ENCODE data around the gene A2ML1.
A peak's percentile ranks its signal among the peaks of the same experiment; 100 is the strongest.
"Not testable (repeated sequence)": the region's sequence is repeated elsewhere in the genome, so short reads cannot be mapped to it uniquely, and the experiment has no call there.

Gene A2ML1

GRCh38 chr12:8829125-8829518, 6.7 kb downstream of the A2ML1 start:
- peaks cover 26% of the 10 kb centered on the region for H3K27me3 Mint-ChIP-seq

GRCh38 chr12:8829621-8830020, 7.2 kb downstream of the A2ML1 start:
- Mint-ChIP-seq H3K27ac (no peak overlapping the region), H3K4me3 (no peak overlapping the region), H3K4me1 (no peaks in the 10 kb centered on the region), H3K9me3 (no peaks in the 10 kb centered on the region), H3K36me3 (no peaks in the 10 kb centered on the region), H3K27me3 (peaks cover 30% of the 10 kb centered on the region)
- ATAC-seq, result no peak

More at GRCh38 chr12:8829125-8829518, 6.7 kb downstream of the A2ML1 start:
- ATAC-seq, result no peak
- Mint-ChIP-seq H3K4me1 (no peaks in the 10 kb centered on the region), H3K36me3 (no peaks in the 10 kb centered on the region), H3K9me3 (no peaks in the 10 kb centered on the region), H3K27ac (no peak overlapping the region), H3K4me3 (no peak overlapping the region)

GRCh38 chr12:8831116-8831515, 8.7 kb downstream of the A2ML1 start:
- Mint-ChIP-seq H3K9me3 (no peaks in the 10 kb centered on the region), H3K4me1 (no peaks in the 10 kb centered on the region), H3K36me3 (no peaks in the 10 kb centered on the region), H3K27ac (no peak overlapping the region), H3K27me3 (peaks cover 45% of the 10 kb centered on the region), H3K4me3 (no peak overlapping the region)
- ATAC-seq, result no peak

- Mint-ChIP-seq H3K27ac (no peak overlapping the region), H3K4me1 (no peaks in the 10 kb centered on the region)
- no peak for ATAC-seq
Measured at GRCh38 chr12:8832500-8832899, 10.1 kb downstream of the A2ML1 start.

GRCh38 chr12:8834230-8834629, 11.8 kb downstream of the A2ML1 start:
- no peaks in the 10 kb centered on the region for H3K4me1 Mint-ChIP-seq
- ATAC-seq, result no peak
- peaks cover 45% of the 10 kb centered on the region for H3K27me3 Mint-ChIP-seq
- no peaks in the 10 kb centered on the region for H3K36me3 Mint-ChIP-seq
- H3K4me3 Mint-ChIP-seq, result no peak overlapping the region
- no peak overlapping the region for H3K27ac Mint-ChIP-seq
- no peaks in the 10 kb centered on the region for H3K9me3 Mint-ChIP-seq

More at GRCh38 chr12:8832500-8832899, 10.1 kb downstream of the A2ML1 start:
- Mint-ChIP-seq H3K36me3 (no peaks in the 10 kb centered on the region), H3K4me3 (no peak overlapping the region), H3K9me3 (no peaks in the 10 kb centered on the region), H3K27me3 (peaks cover 51% of the 10 kb centered on the region)

GRCh38 chr12:8837291-8837690, 14.9 kb downstream of the A2ML1 start:
- Mint-ChIP-seq H3K4me1 (peaks cover 11% of the 10 kb centered on the region), H3K36me3 (no peaks in the 10 kb centered on the region), H3K9me3 (no peaks in the 10 kb centered on the region), H3K4me3 (no peak overlapping the region), H3K27ac (no peak overlapping the region), H3K27me3 (peaks cover 44% of the 10 kb centered on the region)
- ATAC-seq, result no peak

- ATAC-seq, result no peak
- Mint-ChIP-seq H3K27ac (no peak overlapping the region), H3K36me3 (no peaks in the 10 kb centered on the region), H3K4me1 (peaks cover 11% of the 10 kb centered on the region), H3K9me3 (no peaks in the 10 kb centered on the region), H3K4me3 (no peak overlapping the region), H3K27me3 (peaks cover 40% of the 10 kb centered on the region)
Measured at GRCh38 chr12:8840321-8840720, 17.9 kb downstream of the A2ML1 start.

GRCh38 chr12:8840938-8841633, 18.7 kb downstream of the A2ML1 start:
- Mint-ChIP-seq H3K27ac (no peak overlapping the region), H3K27me3 (peaks cover 39% of the 10 kb centered on the region), H3K36me3 (no peaks in the 10 kb centered on the region), H3K9me3 (no peaks in the 10 kb centered on the region), H3K4me3 (no peak overlapping the region), H3K4me1 (peaks cover 11% of the 10 kb centered on the region)
- ATAC-seq, result no peak

- ATAC-seq, result no peak
- Mint-ChIP-seq H3K27me3 (peaks cover 37% of the 10 kb centered on the region), H3K4me1 (peaks cover 11% of the 10 kb centered on the region), H3K9me3 (no peaks in the 10 kb centered on the region), H3K4me3 (no peak overlapping the region), H3K27ac (no peak overlapping the region), H3K36me3 (no peaks in the 10 kb centered on the region)
Measured at GRCh38 chr12:8841778-8842177, 19.4 kb downstream of the A2ML1 start.

GRCh38 chr12:8844665-8845064, 22.2 kb downstream of the A2ML1 start:
- no peak overlapping the region for H3K27ac Mint-ChIP-seq
- peaks cover 36% of the 10 kb centered on the region for H3K27me3 Mint-ChIP-seq
- ATAC-seq, result no peak
- no peaks in the 10 kb centered on the region for H3K9me3 Mint-ChIP-seq
- no peaks in the 10 kb centered on the region for H3K36me3 Mint-ChIP-seq
- H3K4me1 Mint-ChIP-seq, result peaks cover 11% of the 10 kb centered on the region
- H3K4me3 Mint-ChIP-seq, result no peak overlapping the region

GRCh38 chr12:8846305-8846704, 23.9 kb downstream of the A2ML1 start:
- Mint-ChIP-seq H3K36me3 (no peaks in the 10 kb centered on the region), H3K9me3 (no peaks in the 10 kb centered on the region), H3K4me3 (no peak overlapping the region), H3K27me3 (peaks cover 36% of the 10 kb centered on the region), H3K4me1 (peaks cover 2% of the 10 kb centered on the region), H3K27ac (no peak overlapping the region)
- ATAC-seq, result no peak

- Mint-ChIP-seq H3K4me1 (no peaks in the 10 kb centered on the region), H3K9me3 (no peaks in the 10 kb centered on the region), H3K36me3 (no peaks in the 10 kb centered on the region), H3K27ac (no peak overlapping the region), H3K27me3 (peaks cover 36% of the 10 kb centered on the region), H3K4me3 (no peak overlapping the region)
- ATAC-seq, result no peak
Measured at GRCh38 chr12:8847435-8847834, 25.0 kb downstream of the A2ML1 start.

- H3K27me3 Mint-ChIP-seq, result peaks cover 25% of the 10 kb centered on the region
- H3K36me3 Mint-ChIP-seq, result no peaks in the 10 kb centered on the region
- no peaks in the 10 kb centered on the region for H3K9me3 Mint-ChIP-seq
- no peak overlapping the region for H3K4me3 Mint-ChIP-seq
- ATAC-seq, result no peak
- H3K4me1 Mint-ChIP-seq, result no peaks in the 10 kb centered on the region
- H3K27ac Mint-ChIP-seq, result peak overlapping the region; percentile 21
Measured at GRCh38 chr12:8849876-8850275, 27.5 kb downstream of the A2ML1 start.

- no peak overlapping the region for H3K4me3 Mint-ChIP-seq
- no peak overlapping the region for H3K27ac Mint-ChIP-seq
Measured at GRCh38 chr12:8852119-8852518, 29.7 kb downstream of the A2ML1 start.

GRCh38 chr12:8855891-8856290, 33.5 kb downstream of the A2ML1 start:
- ATAC-seq, result no peak
- H3K36me3 Mint-ChIP-seq, result no peaks in the 10 kb centered on the region
- no peak overlapping the region for H3K27ac Mint-ChIP-seq
- H3K4me1 Mint-ChIP-seq, result no peaks in the 10 kb centered on the region
- no peaks in the 10 kb centered on the region for H3K9me3 Mint-ChIP-seq
- no peaks in the 10 kb centered on the region for H3K27me3 Mint-ChIP-seq
- no peak overlapping the region for H3K4me3 Mint-ChIP-seq

More at GRCh38 chr12:8852119-8852518, 29.7 kb downstream of the A2ML1 start:
- peaks cover 9% of the 10 kb centered on the region for H3K27me3 Mint-ChIP-seq
- no peaks in the 10 kb centered on the region for H3K4me1 Mint-ChIP-seq
- no peak for ATAC-seq
- no peaks in the 10 kb centered on the region for H3K9me3 Mint-ChIP-seq
- no peaks in the 10 kb centered on the region for H3K36me3 Mint-ChIP-seq

GRCh38 chr12:8859448-8859847, 37.0 kb downstream of the A2ML1 start:
- H3K4me1 Mint-ChIP-seq, H3K27me3 Mint-ChIP-seq, H3K36me3 Mint-ChIP-seq, ATAC-seq, H3K4me3 Mint-ChIP-seq, H3K9me3 Mint-ChIP-seq, H3K27ac Mint-ChIP-seq: not testable (repeated sequence)

Data from stimulated activated memory B cell treated with anti-CD40 and anti-IgM and Interleukin-4, amounts not matched to agents 10 μg/mL and 1 μg/mL and 100 μg/mL, for 72 hours (primary cell).